Neural progenitor cell (in vitro differentiated cells): ENCODE measurements around the gene LAPTM4A. TPM values are rescaled to one million over a fixed set of nuclear protein-coding genes. Genes with fewer than 3 reads are reported as not detected.
A peak's percentile ranks its signal among the peaks of the same experiment; 100 is the strongest.

Experiments
- DNase-seq: peaks from one replicate; pipeline ENCODE4 v3.0.0-alpha.2; 2016; ENCODE audit warnings: low spot score
- H2AFZ ChIP-seq: fragments of 200-600 bp; sonication (generic); replicated peaks from 2 replicates; pipeline ENCODE4 v1.6.1; 2016; ENCODE audit warnings: antibody characterized with exemption
- H3F3A ChIP-seq: fragments of 200-600 bp; sonication (generic); 2 replicates; pipeline ENCODE4 v1.6.1; 2016; ENCODE audit warnings: antibody characterized with exemption, low read depth
- H3K27ac ChIP-seq: fragments of 200-600 bp; sonication (generic); 2 replicates; pipeline ENCODE4 v1.5.1; 2016; ENCODE audit warnings: mild to moderate bottlenecking
- H3K27me3 ChIP-seq: fragments of 200-600 bp; sonication (generic); 2 replicates; pipeline ENCODE4 v1.6.1; 2016; ENCODE audit warnings: mild to moderate bottlenecking, moderate library complexity
- H3K36me3 ChIP-seq: fragments of 200-600 bp; sonication (generic); 2 replicates; pipeline ENCODE4 v1.5.1; 2016
- H3K4me1 ChIP-seq: fragments of 200-600 bp; sonication (generic); 2 replicates; pipeline ENCODE4 v1.6.1; 2016; ENCODE audit warnings: mixed run types
- H3K4me2 ChIP-seq: fragments of 200-600 bp; sonication (generic); 2 replicates; pipeline ENCODE4 v1.6.1; 2016
- H3K4me3 ChIP-seq: fragments of 200-600 bp; sonication (generic); 2 replicates; pipeline ENCODE4 v1.5.1; 2016
- H3K79me2 ChIP-seq: fragments of 200-600 bp; sonication (generic); 2 replicates; pipeline ENCODE4 v1.6.1; 2016; ENCODE audit warnings: low read depth
- H3K9ac ChIP-seq: fragments of 200-600 bp; sonication (generic); 2 replicates; pipeline ENCODE4 v1.6.1; 2016
- H3K9me3 ChIP-seq: fragments of 200-600 bp; sonication (generic); 2 replicates; pipeline ENCODE4 v1.5.1; 2016; ENCODE audit warnings: low read depth
- H4K20me1 ChIP-seq: fragments of 200-600 bp; sonication (generic); 2 replicates; pipeline ENCODE4 v1.6.1; 2016; ENCODE audit warnings: low read depth
- H3K27ac Mint-ChIP-seq: 3 replicates; pipeline ENCODE4 v1.8.0; 2021; ENCODE audit warnings: mixed read lengths
- H3K27me3 Mint-ChIP-seq: 2 replicates; pipeline ENCODE4 v1.8.0; 2022; ENCODE audit warnings: low read depth, mild to moderate bottlenecking, inconsistent platforms, moderate library complexity, mixed read lengths; ENCODE audit not compliant: insufficient read depth
- H3K36me3 Mint-ChIP-seq: 3 replicates; pipeline ENCODE4 v1.8.0; 2021; ENCODE audit warnings: mixed read lengths
- H3K4me1 Mint-ChIP-seq: 3 replicates; pipeline ENCODE4 v1.8.0; 2021; ENCODE audit warnings: mixed read lengths
- H3K4me3 Mint-ChIP-seq: 3 replicates; pipeline ENCODE4 v1.8.0; 2021; ENCODE audit warnings: mild to moderate bottlenecking, moderate library complexity, mixed read lengths
- H3K9me3 Mint-ChIP-seq: 3 replicates; pipeline ENCODE4 v1.8.0; 2020; ENCODE audit warnings: mixed read lengths
- CTCF ChIP-seq: fragments of 200-600 bp; sonication (generic); IDR thresholded peaks from 2 replicates; pipeline ENCODE4 v1.5.1; 2017; ENCODE audit warnings: antibody characterized with exemption, mild to moderate bottlenecking
- EZH2 ChIP-seq: fragments of 200-600 bp; sonication (generic); IDR thresholded peaks from 2 replicates; pipeline ENCODE4 v1.6.1; 2017; ENCODE audit warnings: antibody characterized with exemption, mild to moderate bottlenecking, moderate library complexity
- EZH2phosphoT487 ChIP-seq: fragments of 200-600 bp; sonication (generic); IDR thresholded peaks from 2 replicates; pipeline ENCODE4 v1.6.1; 2017; ENCODE audit warnings: antibody characterized with exemption
- total RNA-seq: library from RNA; depleted of rRNA; stranded (reverse); fragments of >200 nt; gene quantifications from 2 replicates; pipeline ENCODE4 v1.2.3, GENCODE V29; 2015; ENCODE audit warnings: low replicate concordance

LAPTM4A gene
- total RNA-seq, 1 donor from 2014 or later, result 205 TPM

GRCh38 chr2:20012282-20013125 is 38.9 kb downstream of the LAPTM4A start, which contains the start of gene MATN3:
Gene MATN3, minus strand, starts transcription at chr2:20012668. Its CDS starts 37 bp downstream, at chr2:20012631.
- Histone ChIP-seq H3K4me3 (peak within 1 kb of the TSS; percentile 67), H3K36me3 (no peaks in the 10 kb centered on the region), H3K9me3 (no peaks in the 10 kb centered on the region), H3K4me1 (peaks cover 12% of the 10 kb centered on the region), H3K9ac (no peak within 1 kb of the TSS), H3K27me3 (peaks cover 60% of the 10 kb centered on the region), H4K20me1 (peaks cover 2% of the 10 kb centered on the region), H3K4me2 (peak within 1 kb of the TSS; percentile 98), H3K79me2 (no peaks in the 10 kb centered on the region), H3F3A (peaks cover 22% of the 10 kb centered on the region), H2AFZ (peak within 1 kb of the TSS; percentile 91), H3K27ac (no peak within 1 kb of the TSS)
- Mint-ChIP-seq H3K4me1 (peaks cover 15% of the 10 kb centered on the region), H3K9me3 (peaks cover 11% of the 10 kb centered on the region), H3K36me3 (peaks cover 3% of the 10 kb centered on the region), H3K4me3 (peak within 1 kb of the TSS; percentile 87), H3K27me3 (peaks cover 17% of the 10 kb centered on the region), H3K27ac (peak within 1 kb of the TSS; percentile 46)
- DNase-seq, result peak; percentile 94
- TF ChIP-seq EZH2phosphoT487 (no peak), EZH2 (peak; percentile 28), CTCF (no peak)

- Histone ChIP-seq H3K4me2 (peak overlapping the region; percentile 98), H3K27ac (no peak overlapping the region), H2AFZ (peak overlapping the region; percentile 91), H3K79me2 (no peaks in the 10 kb centered on the region), H4K20me1 (peaks cover 2% of the 10 kb centered on the region), H3K4me3 (peak overlapping the region; percentile 67), H3K4me1 (peaks cover 12% of the 10 kb centered on the region), H3K9ac (no peak overlapping the region), H3K9me3 (no peaks in the 10 kb centered on the region), H3K27me3 (peaks cover 60% of the 10 kb centered on the region), H3F3A (peaks cover 22% of the 10 kb centered on the region), H3K36me3 (no peaks in the 10 kb centered on the region)
- Mint-ChIP-seq H3K4me3 (peak overlapping the region; percentile 87), H3K9me3 (peaks cover 11% of the 10 kb centered on the region), H3K36me3 (peaks cover 3% of the 10 kb centered on the region), H3K27ac (peak overlapping the region; percentile 46), H3K27me3 (peaks cover 17% of the 10 kb centered on the region), H3K4me1 (peaks cover 15% of the 10 kb centered on the region)
- TF ChIP-seq EZH2phosphoT487, result peak; percentile 33
- TF ChIP-seq CTCF, result no peak
- no peak for TF ChIP-seq EZH2
- DNase-seq, result peak; percentile 41
Measured at GRCh38 chr2:20012032-20012281, 39.5 kb downstream of the LAPTM4A start.

GRCh38 chr2:20011276-20012031 is 40.0 kb downstream of the LAPTM4A start:
- Histone ChIP-seq H3K9ac (no peak overlapping the region), H3K9me3 (no peaks in the 10 kb centered on the region), H3K36me3 (no peaks in the 10 kb centered on the region), H3K4me1 (peaks cover 12% of the 10 kb centered on the region), H3F3A (peaks cover 22% of the 10 kb centered on the region), H4K20me1 (peaks cover 2% of the 10 kb centered on the region), H3K4me3 (peak overlapping the region; percentile 67), H3K27ac (no peak overlapping the region), H3K27me3 (peaks cover 60% of the 10 kb centered on the region), H3K4me2 (peak overlapping the region; percentile 98), H3K79me2 (no peaks in the 10 kb centered on the region), H2AFZ (peak overlapping the region; percentile 91)
- H3K36me3 Mint-ChIP-seq, result peaks cover 3% of the 10 kb centered on the region
- H3K4me3 Mint-ChIP-seq, result peak overlapping the region; percentile 87
- peak; percentile 7 for DNase-seq
- peak overlapping the region; percentile 46 for H3K27ac Mint-ChIP-seq
- H3K27me3 Mint-ChIP-seq, result peaks cover 17% of the 10 kb centered on the region
- H3K4me1 Mint-ChIP-seq, result peaks cover 15% of the 10 kb centered on the region
- peaks cover 11% of the 10 kb centered on the region for H3K9me3 Mint-ChIP-seq
- TF ChIP-seq CTCF (no peak), EZH2phosphoT487 (peak; percentile 30), EZH2 (peak; percentile 32)
